ENCODE data around the gene PRELID1.
"Not testable (repeated sequence)": the region's sequence is repeated elsewhere in the genome, so short reads cannot be mapped to it uniquely, and the experiment has no call there.

The PRELID1 gene

DNA sequence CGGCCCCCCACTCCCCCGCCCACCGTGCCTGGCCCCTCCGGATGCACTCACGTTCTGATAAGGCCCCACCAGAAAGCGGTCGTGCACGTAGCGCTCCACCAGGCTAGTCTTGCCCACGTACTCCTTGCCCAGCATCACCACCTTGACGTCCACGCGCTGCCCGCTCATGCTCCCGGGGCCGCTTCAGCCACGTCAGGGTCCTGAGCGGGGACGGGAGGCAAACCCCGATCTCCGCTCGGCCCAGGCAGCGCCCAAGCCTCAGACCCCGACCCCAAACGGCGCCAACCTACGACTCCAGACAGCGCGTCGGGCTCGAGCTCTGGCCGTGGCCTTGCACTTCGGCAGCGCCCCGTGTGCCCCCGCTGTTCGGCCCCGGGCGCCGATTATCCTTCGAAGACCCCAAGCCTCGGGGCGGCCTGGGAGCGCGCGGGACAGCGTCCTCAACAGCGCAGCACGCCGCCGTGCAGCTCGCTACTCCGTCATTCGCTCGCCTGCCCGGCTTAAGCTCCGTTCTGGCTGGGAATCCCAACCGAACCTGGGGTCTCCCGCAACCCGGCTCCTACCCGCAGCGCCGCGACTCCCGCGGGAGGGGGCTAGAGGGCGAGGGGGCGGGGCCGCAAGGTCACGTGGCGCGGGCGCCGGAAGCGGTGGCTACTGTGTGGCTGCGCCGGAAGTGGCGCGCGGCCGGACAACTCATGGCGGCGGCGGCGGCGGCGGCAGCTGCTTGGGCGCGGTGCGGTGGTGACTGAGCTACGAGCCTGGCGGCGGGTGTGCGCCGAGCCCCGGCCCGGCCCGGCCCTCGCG, at the start of gene PRELID1, which contains the start of gene RAB24:
TSS of gene PRELID1 (plus strand) at position 679 of the 804 bp plus-strand sequence. CDS start 187 bp downstream, outside the sequence.
TSS of gene RAB24 (minus strand) at position 599 of the 804 bp plus-strand sequence. CDS start at position 168, 431 bp downstream.
- peak; percentile 68 for DNase-seq (ENCODE audit: low read depth, low spot score)

GRCh38 chr5:177256296-177256695, 47.3 kb upstream of the PRELID1 start:
- Histone ChIP-seq H3K36me3 (ENCODE audit: insufficient read depth, insufficient read length, low read length) (peaks cover 81% of the 10 kb centered on the region), H3K9me3 (ENCODE audit: insufficient read depth, low read length) (no peaks in the 10 kb centered on the region), H3K4me1 (ENCODE audit: insufficient read depth, insufficient read length) (no peaks in the 10 kb centered on the region), H3K4me3 (ENCODE audit: insufficient read length, low read depth) (no peak overlapping the region), H3K27me3 (ENCODE audit: insufficient read depth, insufficient read length) (no peaks in the 10 kb centered on the region), H3K9ac (ENCODE audit: insufficient read length, low read depth) (no peak overlapping the region)
- no peak for DNase-seq (ENCODE audit: low read depth, low spot score)
- TF ChIP-seq ZNF274 (IDR thresholded peaks at IDR 0.05; ENCODE audit: low read depth, low read length) = no peak
- TF ChIP-seq YY1 (IDR thresholded peaks at IDR 0.05; ENCODE audit: insufficient read depth, insufficient read length) = no peak
- no peak for TF ChIP-seq SUZ12 (IDR thresholded peaks at IDR 0.05; ENCODE audit: extremely low read depth, insufficient read depth, insufficient read length)

More for the DNA sequence above, at the start of gene PRELID1, which contains the start of gene RAB24:
- Histone ChIP-seq H3K36me3 (ENCODE audit: insufficient read depth, insufficient read length, low read length) (peaks cover 56% of the 10 kb centered on the region), H3K9me3 (ENCODE audit: insufficient read depth, low read length) (no peaks in the 10 kb centered on the region), H3K27me3 (ENCODE audit: insufficient read depth, insufficient read length) (no peaks in the 10 kb centered on the region), H3K4me1 (ENCODE audit: insufficient read depth, insufficient read length) (peaks cover 8% of the 10 kb centered on the region), H3K9ac (ENCODE audit: insufficient read length, low read depth) (peak within 1 kb of the TSS; percentile 92), H3K4me3 (ENCODE audit: insufficient read length, low read depth) (peak within 1 kb of the TSS; percentile 84)
- TF ChIP-seq SUZ12 (IDR thresholded peaks at IDR 0.05; ENCODE audit: extremely low read depth, insufficient read depth, insufficient read length) = no peak
- no peak for TF ChIP-seq YY1 (IDR thresholded peaks at IDR 0.05; ENCODE audit: insufficient read depth, insufficient read length)

GRCh38 chr5:177258711-177259110, 44.9 kb upstream of the PRELID1 start:
- peaks cover 80% of the 10 kb centered on the region for H3K36me3 ChIP-seq (ENCODE audit: insufficient read depth, insufficient read length, low read length)
- H3K4me3 ChIP-seq (ENCODE audit: insufficient read length, low read depth); DNase-seq (ENCODE audit: low read depth, low spot score); H3K27me3 ChIP-seq (ENCODE audit: insufficient read depth, insufficient read length); H3K9me3 ChIP-seq (ENCODE audit: insufficient read depth, low read length); H3K4me1 ChIP-seq (ENCODE audit: insufficient read depth, insufficient read length); H3K9ac ChIP-seq (ENCODE audit: insufficient read length, low read depth): not testable (repeated sequence)

- Histone ChIP-seq H3K9me3 (ENCODE audit: insufficient read depth, low read length) (no peaks in the 10 kb centered on the region), H3K4me1 (ENCODE audit: insufficient read depth, insufficient read length) (no peaks in the 10 kb centered on the region), H3K9ac (ENCODE audit: insufficient read length, low read depth) (no peak overlapping the region), H3K4me3 (ENCODE audit: insufficient read length, low read depth) (no peak overlapping the region), H3K27me3 (ENCODE audit: insufficient read depth, insufficient read length) (no peaks in the 10 kb centered on the region), H3K36me3 (ENCODE audit: insufficient read depth, insufficient read length, low read length) (peaks cover 82% of the 10 kb centered on the region)
- TF ChIP-seq ZNF274 (IDR thresholded peaks at IDR 0.05; ENCODE audit: low read depth, low read length) (no peak), YY1 (IDR thresholded peaks at IDR 0.05; ENCODE audit: insufficient read depth, insufficient read length) (no peak), SUZ12 (IDR thresholded peaks at IDR 0.05; ENCODE audit: extremely low read depth, insufficient read depth, insufficient read length) (no peak)
- DNase-seq (ENCODE audit: low read depth, low spot score) = no peak
Measured at GRCh38 chr5:177260961-177261360, 42.6 kb upstream of the PRELID1 start.

DNA sequence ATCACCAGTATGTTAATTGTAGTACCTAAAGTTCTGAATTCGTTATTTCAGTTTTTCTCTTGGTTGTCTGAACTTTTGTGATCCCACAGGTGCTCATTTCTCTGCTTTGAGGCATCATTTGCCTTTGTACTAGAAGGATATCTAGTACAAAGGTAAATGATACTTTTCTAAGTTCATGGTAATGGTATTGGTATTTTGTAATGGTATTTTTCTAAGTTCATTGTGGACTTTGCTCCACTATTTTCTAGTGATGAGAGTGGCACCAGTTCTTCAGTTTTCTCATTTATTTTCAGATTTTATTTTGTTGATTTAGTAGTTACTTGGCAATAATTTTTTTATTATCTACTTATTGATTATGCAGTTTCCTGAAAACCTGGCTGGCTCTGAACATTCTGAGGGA, 42.1 kb upstream of the PRELID1 start:
- Histone ChIP-seq H3K9ac (ENCODE audit: insufficient read length, low read depth) (no peak overlapping the region), H3K36me3 (ENCODE audit: insufficient read depth, insufficient read length, low read length) (peaks cover 82% of the 10 kb centered on the region), H3K4me1 (ENCODE audit: insufficient read depth, insufficient read length) (no peaks in the 10 kb centered on the region), H3K9me3 (ENCODE audit: insufficient read depth, low read length) (no peaks in the 10 kb centered on the region), H3K27me3 (ENCODE audit: insufficient read depth, insufficient read length) (no peaks in the 10 kb centered on the region), H3K4me3 (ENCODE audit: insufficient read length, low read depth) (no peak overlapping the region)
- TF ChIP-seq YY1 (IDR thresholded peaks at IDR 0.05; ENCODE audit: insufficient read depth, insufficient read length) (no peak), ZNF274 (IDR thresholded peaks at IDR 0.05; ENCODE audit: low read depth, low read length) (no peak), SUZ12 (IDR thresholded peaks at IDR 0.05; ENCODE audit: extremely low read depth, insufficient read depth, insufficient read length) (no peak)
- no peak for DNase-seq (ENCODE audit: low read depth, low spot score)

GRCh38 chr5:177264178-177264577, 39.4 kb upstream of the PRELID1 start:
- Histone ChIP-seq H3K36me3 (ENCODE audit: insufficient read depth, insufficient read length, low read length) (peaks cover 87% of the 10 kb centered on the region), H3K27me3 (ENCODE audit: insufficient read depth, insufficient read length) (no peaks in the 10 kb centered on the region), H3K4me3 (ENCODE audit: insufficient read length, low read depth) (no peak overlapping the region), H3K9me3 (ENCODE audit: insufficient read depth, low read length) (no peaks in the 10 kb centered on the region), H3K4me1 (ENCODE audit: insufficient read depth, insufficient read length) (no peaks in the 10 kb centered on the region), H3K9ac (ENCODE audit: insufficient read length, low read depth) (no peak overlapping the region)
- TF ChIP-seq SUZ12 (IDR thresholded peaks at IDR 0.05; ENCODE audit: extremely low read depth, insufficient read depth, insufficient read length) (no peak), ZNF274 (IDR thresholded peaks at IDR 0.05; ENCODE audit: low read depth, low read length) (no peak), YY1 (IDR thresholded peaks at IDR 0.05; ENCODE audit: insufficient read depth, insufficient read length) (no peak)
- DNase-seq (ENCODE audit: low read depth, low spot score) = no peak

DNA sequence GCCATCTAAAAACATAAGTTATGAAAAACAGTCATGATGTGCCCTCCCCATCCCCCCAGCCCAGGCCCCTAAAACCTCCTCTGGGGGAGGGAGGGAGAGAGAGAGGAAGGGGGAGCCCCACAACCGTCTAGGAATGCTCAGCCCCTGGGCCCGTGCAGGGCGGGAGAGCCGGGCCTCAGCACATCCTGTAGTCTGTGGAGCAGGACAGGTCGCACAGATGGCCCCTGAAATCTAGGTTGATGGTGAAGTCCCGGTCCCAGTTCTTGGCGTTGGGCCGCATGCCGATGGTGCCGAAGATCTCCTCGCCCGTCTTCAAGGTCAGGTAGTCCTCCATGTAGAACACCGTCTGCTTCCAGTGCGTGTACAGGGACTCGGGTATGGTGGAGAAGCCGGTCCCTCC, 38.2 kb upstream of the PRELID1 start:
- no peak overlapping the region for H3K4me3 ChIP-seq (ENCODE audit: insufficient read length, low read depth)
- H3K4me1 ChIP-seq (ENCODE audit: insufficient read depth, insufficient read length) = no peaks in the 10 kb centered on the region
- TF ChIP-seq SUZ12 (IDR thresholded peaks at IDR 0.05; ENCODE audit: extremely low read depth, insufficient read depth, insufficient read length) (no peak), ZNF274 (IDR thresholded peaks at IDR 0.05; ENCODE audit: low read depth, low read length) (no peak), YY1 (IDR thresholded peaks at IDR 0.05; ENCODE audit: insufficient read depth, insufficient read length) (no peak)
- no peaks in the 10 kb centered on the region for H3K9me3 ChIP-seq (ENCODE audit: insufficient read depth, low read length)
- no peak for DNase-seq (ENCODE audit: low read depth, low spot score)
- H3K9ac ChIP-seq (ENCODE audit: insufficient read length, low read depth) = no peak overlapping the region
- H3K27me3 ChIP-seq (ENCODE audit: insufficient read depth, insufficient read length) = no peaks in the 10 kb centered on the region
- H3K36me3 ChIP-seq (ENCODE audit: insufficient read depth, insufficient read length, low read length) = peaks cover 88% of the 10 kb centered on the region

All from NT2/D1 (cell line).